Embryonic facial prominence (tissue), 1 donor: ENCODE measurements around the gene ZXDC.

ENCODE experiments used
- DNase-seq: peaks from one replicate; pipeline ENCODE4 v3.0.0-alpha.2; 2016; ENCODE audit errors: extremely low spot score

ZXDC gene

DNA sequence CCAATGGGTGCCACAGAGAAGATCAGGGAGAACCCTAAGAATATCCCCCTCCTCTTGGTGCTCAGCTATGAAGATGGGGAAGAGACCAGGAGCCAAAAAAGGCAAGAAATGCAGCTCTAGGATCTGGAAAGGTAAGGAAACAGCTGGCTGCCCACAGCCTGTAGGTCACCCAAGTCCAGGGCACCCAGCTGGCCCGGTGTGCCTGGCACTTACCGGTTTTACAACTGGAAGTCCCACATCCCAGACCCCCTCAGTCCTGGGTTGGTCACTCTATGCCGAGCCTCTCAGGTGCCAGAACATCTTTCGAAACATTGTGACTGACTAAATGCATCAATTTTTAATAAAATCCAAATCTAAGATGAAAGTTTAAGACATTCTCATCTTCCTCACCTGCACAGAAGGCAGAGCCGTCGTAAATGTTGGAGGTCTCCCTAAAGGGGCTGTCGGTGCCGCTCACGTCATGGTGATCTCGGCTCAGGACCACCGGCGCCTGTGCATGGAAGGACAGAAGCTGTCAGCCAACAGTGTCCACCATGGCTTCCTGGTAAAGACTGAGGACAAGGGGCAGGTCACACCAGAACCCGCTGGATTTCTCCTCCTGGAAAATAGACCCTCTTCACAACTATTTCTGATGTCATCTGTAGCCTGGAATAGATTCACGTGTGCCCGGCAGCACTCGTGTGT, 13.3 kb upstream of the ZXDC start:
- no peak for DNase-seq

DNA sequence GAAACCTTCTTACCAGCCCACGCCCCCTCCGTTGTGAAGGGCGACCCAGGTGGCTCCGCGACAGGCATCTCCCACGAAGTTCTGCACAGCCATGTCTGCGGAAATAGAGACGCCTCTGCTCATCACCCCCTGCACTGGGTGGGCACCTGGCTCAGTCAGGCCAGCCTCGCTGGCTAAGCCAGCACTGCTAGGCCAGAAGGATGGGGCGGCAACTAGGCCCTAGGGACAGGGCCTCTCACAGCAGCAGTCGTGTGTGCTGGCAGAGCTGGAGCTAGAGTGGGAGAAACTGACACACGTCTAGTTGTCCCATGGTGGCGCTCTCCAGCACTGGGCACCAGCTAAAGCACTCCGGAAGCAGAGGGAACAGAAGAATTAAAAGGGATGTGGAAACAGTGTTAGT, 12.5 kb upstream of the ZXDC start:
- no peak for DNase-seq

- no peak for DNase-seq
Measured at GRCh38 chr3:126487151-126487771, 11.6 kb upstream of the ZXDC start.

DNA sequence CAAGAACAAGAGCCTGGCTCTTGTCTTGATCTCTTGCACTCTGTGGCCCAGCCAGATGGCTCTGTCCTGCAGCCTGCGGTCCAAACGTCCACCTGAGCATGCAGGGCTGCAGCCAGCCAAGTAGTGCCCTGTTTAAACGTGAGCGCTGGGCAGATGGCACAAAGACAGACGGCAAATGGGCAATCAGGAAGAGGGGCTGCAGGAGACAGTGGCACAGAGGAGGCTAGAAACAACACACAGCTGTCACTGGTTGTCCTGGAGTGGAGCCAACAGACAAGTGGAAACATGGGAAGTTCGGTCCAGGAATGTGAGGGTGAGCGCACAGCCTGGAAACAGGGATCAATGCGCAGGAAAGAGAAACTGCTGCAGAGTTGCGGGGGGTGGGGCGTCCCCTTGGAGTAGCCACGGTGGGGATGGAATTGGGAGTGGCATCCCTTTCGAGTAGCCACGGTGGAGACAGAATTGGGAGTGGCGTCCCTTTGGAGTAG, 10.7 kb upstream of the ZXDC start:
- no peak for DNase-seq

DNA sequence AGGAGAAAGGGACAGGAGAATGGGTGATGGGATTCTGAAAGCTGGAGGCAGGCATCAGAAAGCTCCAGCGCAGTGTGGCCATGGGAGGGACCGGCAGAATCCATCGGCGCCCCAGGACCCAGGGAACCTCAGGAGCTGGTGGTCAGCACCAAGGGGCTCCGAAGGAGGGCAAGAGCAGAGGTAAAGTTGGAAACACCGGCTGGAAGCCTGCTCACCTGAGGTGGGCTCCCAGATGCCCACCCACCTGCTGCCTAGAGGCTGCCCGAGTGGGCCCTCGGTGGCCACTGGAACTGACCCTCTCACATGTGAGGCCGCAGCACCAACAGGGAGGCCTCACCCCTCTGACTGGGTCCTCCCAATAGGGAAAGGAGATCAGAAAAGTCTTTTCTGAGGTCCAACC, 10.3 kb upstream of the ZXDC start:
- no peak for DNase-seq

GRCh38 chr3:126485176-126485897, 9.6 kb upstream of the ZXDC start:
- no peak for DNase-seq

- no peak for DNase-seq
Measured at GRCh38 chr3:126484662-126485061, 9.0 kb upstream of the ZXDC start.

GRCh38 chr3:126484148-126484547, 8.5 kb upstream of the ZXDC start:
- DNase-seq = no peak

- no peak for DNase-seq
Measured at GRCh38 chr3:126483321-126483761, 7.7 kb upstream of the ZXDC start.

DNA sequence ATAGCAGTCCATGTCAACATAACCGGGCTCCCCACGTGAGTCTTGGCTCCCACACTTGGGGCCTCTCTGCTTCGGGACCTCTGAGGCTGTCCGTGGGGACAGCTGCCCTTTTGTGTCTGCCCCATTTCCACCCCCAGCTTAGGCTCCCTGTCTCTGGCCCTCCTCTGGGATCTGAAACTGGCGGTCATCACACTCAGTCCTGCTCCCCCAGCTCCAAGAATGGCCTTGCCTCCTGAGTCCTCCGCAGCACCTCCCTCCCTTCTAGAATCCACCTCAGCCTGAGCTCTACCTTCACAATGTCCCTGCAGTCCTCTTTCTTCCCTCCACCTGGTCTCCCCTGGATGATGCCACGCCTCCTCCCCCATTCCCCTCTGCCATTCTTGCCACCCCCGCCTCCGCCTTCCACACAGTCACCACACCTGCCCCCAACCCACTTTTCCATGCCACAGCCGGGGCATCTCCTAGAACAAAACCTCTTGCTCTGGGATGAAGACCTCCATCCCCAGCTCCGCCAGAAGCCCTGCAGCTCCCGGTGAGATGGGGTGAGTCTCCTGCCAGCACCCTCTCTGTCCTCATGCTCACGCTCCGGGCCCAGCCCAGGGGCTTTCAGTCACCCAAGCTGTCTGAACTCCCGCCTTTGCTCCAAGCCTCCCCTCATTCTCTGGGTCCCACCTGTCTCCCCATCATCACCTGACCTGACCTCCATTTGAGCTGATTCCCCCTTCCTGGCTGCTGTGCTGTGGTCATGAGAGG, 7.0 kb upstream of the ZXDC start:
- DNase-seq = no peak

DNA sequence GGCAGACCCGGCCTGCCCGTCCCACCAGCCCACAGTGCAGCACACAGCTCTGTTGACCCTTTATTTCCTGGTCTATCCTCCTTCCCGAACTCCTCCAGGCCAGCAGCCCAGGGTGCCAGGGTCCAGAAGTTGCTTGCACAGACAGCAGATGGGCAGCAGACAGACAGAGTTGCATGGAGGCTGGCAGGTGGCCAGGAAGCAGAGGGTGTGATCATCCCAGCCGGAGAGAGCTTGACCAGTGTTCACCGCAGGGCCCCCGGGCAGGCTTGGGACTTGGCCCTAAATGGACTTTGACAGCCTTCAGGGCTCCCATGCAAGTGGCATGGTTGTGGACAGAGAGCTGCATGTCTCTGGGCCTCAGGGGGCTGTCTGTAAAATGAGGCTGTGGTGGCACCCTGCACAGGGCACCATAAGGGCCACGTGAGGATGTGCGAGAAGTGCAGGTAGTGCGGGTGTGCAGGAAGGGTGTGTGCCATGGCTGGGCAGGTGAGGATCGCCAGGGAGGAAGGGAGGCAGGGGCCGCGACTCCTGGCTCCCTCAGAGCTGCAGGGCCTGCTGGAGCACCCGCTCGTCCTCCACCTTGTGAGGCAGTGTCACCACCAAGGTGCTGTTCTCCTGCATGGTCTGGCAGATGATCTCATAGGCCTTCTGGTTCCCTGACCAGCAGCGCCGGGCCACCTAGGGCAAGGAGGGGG, 6.3 kb upstream of the ZXDC start:
- no peak for DNase-seq

DNA sequence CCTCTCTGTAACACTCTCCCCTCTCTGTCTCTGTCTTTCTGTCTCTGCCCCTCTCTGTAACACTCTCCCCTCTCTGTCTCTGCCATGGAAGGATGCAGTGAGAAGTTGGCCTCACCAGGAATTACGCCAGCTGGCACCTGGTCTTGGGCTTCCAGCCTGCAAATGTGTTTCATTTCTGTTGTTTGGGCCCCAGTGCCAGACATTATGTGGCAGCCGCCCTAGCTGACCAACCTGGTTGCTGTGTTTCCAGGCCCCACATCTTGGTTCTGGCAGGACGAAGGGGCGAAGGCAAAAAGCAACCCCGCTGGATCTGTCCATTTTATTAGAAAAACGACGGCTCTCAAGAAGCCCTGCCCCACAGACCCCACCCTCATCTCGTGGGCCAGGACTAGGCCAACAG, 5.2 kb upstream of the ZXDC start:
- DNase-seq = no peak

- DNase-seq = no peak
Measured at GRCh38 chr3:126480206-126480605, 4.5 kb upstream of the ZXDC start.

GRCh38 chr3:126479642-126480041, 4.0 kb upstream of the ZXDC start:
- no peak for DNase-seq

- DNase-seq = no peak
Measured at GRCh38 chr3:126478581-126479310, 3.1 kb upstream of the ZXDC start.

DNA sequence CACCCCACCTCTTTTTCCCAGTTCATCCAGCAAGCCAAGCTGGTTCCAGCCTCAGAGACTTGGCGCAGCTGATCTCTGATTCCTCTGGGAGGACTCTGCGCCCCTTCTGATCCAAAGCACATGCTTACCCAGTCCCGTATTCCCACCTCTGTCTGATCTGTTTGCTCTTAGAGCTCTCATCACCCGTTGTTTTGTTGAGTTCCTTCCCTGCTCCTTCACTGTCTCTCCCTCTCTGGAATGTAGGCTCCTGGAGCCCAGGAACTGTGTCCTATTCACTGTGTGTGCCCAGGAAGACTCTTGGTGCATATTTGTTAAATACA, 1.3 kb upstream of the ZXDC start:
- DNase-seq = no peak

DNA sequence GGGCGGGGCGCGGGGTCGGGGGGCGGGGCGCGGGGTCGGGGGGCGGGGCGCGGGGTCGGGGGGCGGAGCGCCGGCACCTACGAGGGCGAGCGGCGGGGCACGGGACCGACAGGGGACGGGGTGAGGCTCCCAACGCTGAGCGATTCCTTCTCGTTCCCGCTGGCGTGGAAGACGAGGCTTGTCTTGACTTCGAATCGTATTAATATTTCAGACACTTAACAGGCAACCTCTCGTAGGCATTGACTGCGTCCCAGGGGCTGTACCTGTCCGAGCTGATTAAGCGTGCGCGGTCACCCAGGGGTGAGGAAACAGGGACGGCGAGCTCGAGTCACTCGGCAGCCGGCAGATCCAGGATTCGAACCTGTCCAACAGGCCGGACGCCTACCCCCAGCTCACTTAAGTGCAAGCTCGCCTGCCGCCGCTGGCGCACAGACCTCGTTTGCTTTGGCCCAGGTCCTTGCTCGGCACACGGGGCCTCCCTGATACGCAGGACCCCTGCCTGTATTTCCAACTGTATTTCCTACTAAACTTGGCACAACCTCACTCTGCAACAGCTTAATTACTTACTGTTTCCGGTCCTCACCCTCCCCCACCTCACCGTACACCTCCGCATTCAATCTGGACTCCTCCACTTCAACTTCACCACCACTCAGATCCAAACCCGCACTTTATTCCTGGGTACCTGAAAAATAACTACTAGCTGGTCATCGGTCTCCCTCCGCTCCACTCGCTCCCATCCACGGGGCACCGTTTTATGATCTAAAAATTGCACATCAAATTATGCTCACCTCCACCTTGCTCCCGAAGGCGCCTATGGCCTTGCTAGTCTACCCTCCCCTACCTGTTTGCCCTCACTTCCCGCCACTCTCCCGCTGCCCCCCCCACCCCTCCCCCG, 722 bp upstream of the ZXDC start:
- peak; percentile 38 for DNase-seq

GRCh38 chr3:126474498-126475412, 936 bp downstream of the ZXDC start:
- DNase-seq = no peak
